Activated naive CD8-positive, alpha-beta T cell (primary cell): ENCODE data around the gene TOP3A.
"Not testable (repeated sequence)": the region's sequence is repeated elsewhere in the genome, so short reads cannot be mapped to it uniquely, and the experiment has no call there.

Experiments
- H3K27ac Mint-ChIP-seq: one replicate; pipeline ENCODE4 v1.8.0; 2021; ENCODE audit warnings: mixed read lengths
- H3K27me3 Mint-ChIP-seq: one replicate; pipeline ENCODE4 v1.8.0; 2021; ENCODE audit warnings: mixed read lengths
- H3K36me3 Mint-ChIP-seq: one replicate; pipeline ENCODE4 v1.8.0; 2021; ENCODE audit warnings: mixed read lengths
- H3K4me1 Mint-ChIP-seq: one replicate; pipeline ENCODE4 v1.8.0; 2021; ENCODE audit warnings: low read depth, mixed read lengths
- H3K4me3 Mint-ChIP-seq: one replicate; pipeline ENCODE4 v1.8.0; 2021; ENCODE audit warnings: mild to moderate bottlenecking, mixed read lengths
- H3K9me3 Mint-ChIP-seq: one replicate; pipeline ENCODE4 v1.8.0; 2021; ENCODE audit warnings: low read depth, mixed read lengths

The TOP3A gene

DNA sequence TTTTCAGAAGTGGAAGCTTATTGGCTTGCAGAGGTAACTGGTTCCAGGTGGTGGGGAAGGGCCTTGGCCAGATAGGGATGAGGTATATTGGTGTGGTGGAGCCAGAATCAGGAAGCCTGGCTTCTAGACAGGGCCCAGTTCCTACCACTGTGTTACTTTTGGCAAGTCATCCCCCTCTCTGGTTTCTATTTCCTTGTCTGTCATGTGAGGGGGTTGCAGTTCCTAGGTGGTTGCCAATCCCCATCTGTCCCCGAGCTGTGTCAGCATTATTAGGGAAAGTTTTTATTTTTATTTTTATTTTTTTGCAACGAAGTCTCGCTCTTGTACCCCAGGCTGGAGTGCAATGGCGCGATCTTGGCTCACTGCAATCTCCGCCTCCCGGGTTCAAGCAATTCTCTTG lies 3.3 kb upstream of the TOP3A start:
- Mint-ChIP-seq H3K27me3 (no peaks in the 10 kb centered on the region), H3K4me3 (peak overlapping the region; percentile 98), H3K9me3 (no peaks in the 10 kb centered on the region), H3K27ac (peak overlapping the region; percentile 72), H3K36me3 (peaks cover 13% of the 10 kb centered on the region), H3K4me1 (peaks cover 78% of the 10 kb centered on the region)

DNA sequence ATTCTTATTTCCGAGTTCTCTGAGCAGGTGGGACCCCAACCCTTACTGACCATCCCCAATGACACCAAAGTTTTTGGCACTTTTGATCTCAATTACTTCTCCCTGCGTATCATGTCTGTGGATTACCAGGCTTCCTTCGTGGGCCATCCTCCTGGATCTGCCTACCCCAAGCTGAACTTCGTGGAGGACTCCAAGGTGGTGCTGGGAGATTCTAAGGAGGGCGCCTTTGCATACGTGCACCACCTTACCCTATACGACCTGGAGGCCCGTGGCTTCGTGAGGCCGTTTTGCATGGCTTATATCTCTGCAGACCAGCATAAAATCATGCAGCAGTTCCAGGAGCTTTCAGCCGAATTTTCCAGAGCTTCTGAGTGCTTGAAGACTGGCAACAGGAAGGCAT lies 1.2 kb upstream of the TOP3A start:
- peaks cover 16% of the 10 kb centered on the region for H3K36me3 Mint-ChIP-seq
- H3K9me3 Mint-ChIP-seq, result no peaks in the 10 kb centered on the region
- peaks cover 82% of the 10 kb centered on the region for H3K4me1 Mint-ChIP-seq
- no peaks in the 10 kb centered on the region for H3K27me3 Mint-ChIP-seq
- peak overlapping the region; percentile 98 for H3K4me3 Mint-ChIP-seq
- H3K27ac Mint-ChIP-seq, result peak overlapping the region; percentile 98

DNA sequence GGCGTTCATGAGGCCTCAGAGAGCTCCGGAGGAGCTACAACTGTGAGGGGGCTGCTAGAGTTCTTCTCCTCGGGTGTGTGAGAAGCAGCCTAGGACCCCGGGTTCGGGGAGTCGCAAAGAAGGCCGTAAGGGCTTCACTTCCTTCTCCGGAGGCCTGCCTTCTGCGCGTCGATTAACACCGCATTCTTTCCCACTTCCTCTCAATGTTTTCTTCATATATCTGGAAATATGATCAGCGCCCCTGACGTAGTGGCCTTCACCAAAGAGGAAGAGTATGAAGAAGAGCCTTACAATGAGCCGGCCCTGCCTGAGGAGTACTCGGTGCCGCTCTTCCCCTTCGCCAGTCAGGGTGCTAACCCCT lies 748 bp upstream of the TOP3A start:
- Mint-ChIP-seq H3K27me3 (no peaks in the 10 kb centered on the region), H3K9me3 (no peaks in the 10 kb centered on the region), H3K4me1 (peaks cover 79% of the 10 kb centered on the region), H3K4me3 (peak overlapping the region; percentile 98), H3K27ac (peak overlapping the region; percentile 98), H3K36me3 (peaks cover 16% of the 10 kb centered on the region)

DNA sequence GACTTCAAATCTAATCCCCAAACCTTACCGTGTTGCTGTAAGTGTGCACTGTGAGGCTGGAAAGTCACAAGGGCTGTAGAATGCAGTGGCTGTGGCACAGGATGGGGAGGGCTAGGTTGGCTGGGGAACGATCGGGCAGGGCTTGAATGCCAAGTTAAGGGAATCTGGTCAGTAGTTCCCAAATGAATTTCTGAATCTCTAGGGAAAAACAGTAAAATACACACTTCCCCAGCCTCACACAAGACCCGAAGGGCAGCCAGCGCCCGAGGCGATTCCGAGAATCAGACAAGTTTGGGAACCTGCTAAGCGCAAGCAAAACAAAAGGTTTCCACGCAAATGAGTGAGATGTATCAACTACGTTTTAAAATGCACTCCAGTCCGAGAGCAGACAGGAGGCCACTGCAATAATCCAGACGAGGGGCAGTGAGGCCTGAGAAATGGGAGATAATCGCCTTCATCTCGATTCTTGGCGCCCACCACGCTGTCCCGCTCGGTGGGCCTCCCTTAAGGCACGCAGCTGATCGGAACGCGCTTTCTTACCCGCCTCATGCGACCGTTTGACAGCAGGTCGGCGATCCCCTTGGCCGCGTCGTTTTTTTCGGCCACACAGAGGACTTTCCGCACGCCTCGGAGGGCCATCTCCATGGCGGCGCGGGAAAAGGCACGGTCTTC lies 599 bp downstream of the TOP3A start:
- Mint-ChIP-seq H3K36me3 (peaks cover 16% of the 10 kb centered on the region), H3K4me3 (peak overlapping the region; percentile 98), H3K27ac (peak overlapping the region; percentile 98), H3K27me3 (no peaks in the 10 kb centered on the region), H3K9me3 (no peaks in the 10 kb centered on the region), H3K4me1 (peaks cover 71% of the 10 kb centered on the region)

DNA sequence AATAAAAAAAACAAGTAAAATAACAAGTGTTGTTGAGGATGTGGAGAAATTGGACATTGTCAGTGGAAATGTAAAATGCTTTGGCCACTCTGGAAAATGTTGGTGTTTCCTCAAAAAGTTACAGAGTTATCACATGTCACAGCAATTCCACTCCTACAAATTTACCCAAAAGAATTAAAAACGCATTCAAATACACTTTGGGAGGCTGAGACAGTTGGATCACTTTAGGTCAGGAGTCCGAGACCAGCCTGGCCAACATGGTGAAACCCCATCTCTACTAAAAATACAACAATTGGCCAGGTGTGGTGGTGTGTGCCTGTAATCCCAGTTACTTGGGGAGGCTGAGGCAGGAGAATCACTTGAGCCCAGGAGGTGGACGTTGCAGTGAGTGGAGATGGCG lies 5.6 kb downstream of the TOP3A start:
- H3K27ac Mint-ChIP-seq, result no peak overlapping the region
- no peaks in the 10 kb centered on the region for H3K9me3 Mint-ChIP-seq
- peaks cover 11% of the 10 kb centered on the region for H3K36me3 Mint-ChIP-seq
- H3K4me1 Mint-ChIP-seq, result peaks cover 34% of the 10 kb centered on the region
- H3K4me3 Mint-ChIP-seq, result no peak overlapping the region
- no peaks in the 10 kb centered on the region for H3K27me3 Mint-ChIP-seq

DNA sequence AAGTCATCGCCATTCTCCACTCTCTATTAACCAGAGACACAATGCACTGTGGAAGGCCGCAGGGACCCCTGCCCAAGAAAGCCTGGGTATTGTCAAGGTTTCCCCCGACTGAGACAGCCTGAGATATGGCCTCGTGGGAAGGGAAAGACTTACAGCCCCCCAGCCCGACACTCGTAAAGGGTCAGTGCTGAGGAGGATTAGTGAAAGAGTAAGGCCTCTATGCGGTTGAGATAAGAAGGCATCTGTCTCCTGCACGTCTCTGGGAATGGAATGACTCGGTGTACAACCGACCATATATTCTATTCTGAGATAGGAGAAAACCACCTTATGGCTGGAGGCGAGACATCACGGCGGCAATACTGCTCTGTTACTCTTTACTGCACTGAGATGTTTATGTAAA lies 11.6 kb downstream of the TOP3A start:
- not testable (repeated sequence) for H3K27me3 Mint-ChIP-seq, H3K4me3 Mint-ChIP-seq, H3K27ac Mint-ChIP-seq, H3K9me3 Mint-ChIP-seq, H3K36me3 Mint-ChIP-seq, H3K4me1 Mint-ChIP-seq

DNA sequence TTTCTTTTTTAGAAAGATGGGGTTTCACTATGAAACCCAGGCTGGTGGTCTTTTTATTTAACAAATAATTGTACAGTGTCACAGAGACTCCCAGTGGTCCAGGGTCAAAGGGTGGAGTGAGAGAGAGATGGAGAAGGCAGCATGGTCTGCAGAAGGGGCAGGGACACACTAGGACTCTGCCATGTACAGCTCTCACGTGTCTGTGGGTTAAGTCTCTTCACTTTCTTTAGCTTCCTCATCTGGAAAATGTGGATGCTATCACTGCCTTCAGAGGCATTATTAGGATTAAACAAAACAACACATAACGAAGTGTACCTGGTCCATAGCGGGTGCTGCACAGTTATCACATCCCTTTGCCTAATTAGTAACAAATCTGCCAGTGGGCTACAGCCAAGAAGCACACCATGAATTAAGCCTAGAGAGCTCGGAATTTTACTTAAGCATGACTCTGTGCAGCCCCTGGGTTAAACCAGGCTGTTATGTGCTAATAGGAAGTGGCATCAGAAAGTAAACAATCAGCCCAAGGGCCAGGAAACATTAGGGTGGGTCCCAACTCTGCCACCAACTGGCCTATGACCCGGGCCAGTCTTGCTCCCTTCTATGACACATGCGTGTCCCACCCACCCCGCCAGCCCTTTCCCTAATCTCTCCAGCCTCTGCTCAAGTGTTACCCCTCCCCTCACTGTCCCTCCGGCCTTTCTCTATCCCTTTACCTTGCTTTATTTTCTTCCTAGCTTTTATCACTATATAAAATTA lies 13.9 kb downstream of the TOP3A start:
- no peaks in the 10 kb centered on the region for H3K9me3 Mint-ChIP-seq
- H3K27ac Mint-ChIP-seq, result no peak overlapping the region
- no peaks in the 10 kb centered on the region for H3K4me1 Mint-ChIP-seq
- no peak overlapping the region for H3K4me3 Mint-ChIP-seq
- H3K27me3 Mint-ChIP-seq, result no peaks in the 10 kb centered on the region
- peaks cover 8% of the 10 kb centered on the region for H3K36me3 Mint-ChIP-seq

DNA sequence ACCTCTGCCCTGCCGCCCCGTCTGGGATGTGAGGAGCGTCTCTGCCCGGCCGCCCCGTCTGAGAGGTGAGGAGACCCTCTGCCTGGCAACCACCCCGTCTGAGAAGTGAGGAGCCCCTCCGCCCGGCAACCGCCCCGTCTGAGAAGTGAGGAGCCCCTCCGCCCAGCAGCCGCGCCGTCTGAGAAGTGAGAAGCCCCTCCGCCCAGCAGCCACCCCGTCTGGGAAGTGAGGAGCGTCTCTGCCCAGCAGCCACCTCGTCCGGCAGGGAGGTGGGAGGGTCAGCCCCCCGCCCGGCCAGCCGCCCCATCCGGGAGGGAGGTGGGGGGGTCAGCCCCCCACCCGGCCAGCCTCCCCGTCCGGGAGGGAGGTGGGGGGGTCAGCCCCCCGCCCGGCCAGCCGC lies 16.7 kb downstream of the TOP3A start:
- H3K9me3 Mint-ChIP-seq, H3K4me1 Mint-ChIP-seq, H3K27me3 Mint-ChIP-seq, H3K27ac Mint-ChIP-seq, H3K4me3 Mint-ChIP-seq: not testable (repeated sequence)
- H3K36me3 Mint-ChIP-seq, result peaks cover 11% of the 10 kb centered on the region

DNA sequence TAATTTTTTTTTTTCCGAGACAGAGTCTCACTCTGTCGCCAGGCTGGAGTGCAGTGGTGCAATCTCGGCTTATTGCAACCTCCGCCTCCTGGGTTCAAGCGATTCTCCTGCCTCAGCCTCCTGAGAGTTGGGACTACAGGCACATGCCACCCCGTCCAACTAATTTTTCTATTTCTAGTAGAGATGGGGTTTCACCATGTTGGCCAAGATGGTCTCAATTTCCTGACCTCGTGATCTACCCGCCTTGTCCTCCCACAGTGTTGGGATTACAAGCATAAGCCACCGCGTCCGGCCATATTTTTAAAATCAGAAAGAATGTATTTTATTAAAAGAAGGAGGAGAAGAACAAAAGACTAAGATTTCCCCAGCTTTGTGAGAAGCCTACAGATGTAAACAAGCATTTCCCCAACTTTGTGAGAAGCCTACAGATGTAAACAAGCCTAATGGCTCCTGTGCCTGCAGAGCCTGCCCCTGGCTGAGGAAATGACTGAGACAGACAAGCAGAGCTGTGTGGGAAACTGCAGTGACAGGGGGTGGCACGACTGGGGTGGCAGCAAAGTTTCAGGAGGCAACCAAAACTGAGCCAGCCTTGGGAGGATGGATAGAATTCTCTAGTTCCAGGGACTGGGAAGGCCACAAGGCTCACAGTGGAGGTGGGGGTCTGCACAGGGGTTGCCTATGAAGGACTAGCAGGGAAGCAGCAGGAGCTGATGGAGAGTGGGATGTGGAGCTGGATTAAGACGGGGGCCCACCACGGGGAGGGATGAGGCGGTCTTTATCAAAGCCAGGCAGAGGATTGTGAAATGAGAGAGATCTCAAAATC lies 22.9 kb downstream of the TOP3A start:
- Mint-ChIP-seq H3K4me3 (no peak overlapping the region), H3K27me3 (no peaks in the 10 kb centered on the region), H3K4me1 (no peaks in the 10 kb centered on the region), H3K27ac (no peak overlapping the region), H3K9me3 (no peaks in the 10 kb centered on the region), H3K36me3 (peaks cover 3% of the 10 kb centered on the region)

DNA sequence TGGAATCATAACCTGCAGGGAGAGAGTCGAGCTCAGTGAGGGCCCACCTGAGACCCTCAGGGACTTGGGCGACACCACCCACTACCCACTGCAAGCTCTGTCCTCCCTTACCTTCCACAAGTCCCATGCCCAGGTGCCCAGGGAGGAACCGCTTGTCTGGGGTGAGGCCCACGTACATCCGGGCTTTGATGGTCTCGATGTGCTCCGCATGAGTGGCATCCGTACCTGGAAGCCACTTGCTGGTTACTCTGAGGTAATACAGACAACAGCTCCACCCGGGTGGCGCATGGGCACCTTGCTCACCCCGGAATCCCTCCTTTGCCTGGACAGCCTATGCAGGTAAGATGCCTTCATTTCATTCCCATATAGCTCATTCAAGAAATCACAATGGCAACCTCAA lies 29.5 kb downstream of the TOP3A start:
- H3K4me3 Mint-ChIP-seq, result no peak overlapping the region
- H3K27me3 Mint-ChIP-seq, result no peaks in the 10 kb centered on the region
- no peaks in the 10 kb centered on the region for H3K4me1 Mint-ChIP-seq
- H3K36me3 Mint-ChIP-seq, result peaks cover 3% of the 10 kb centered on the region
- H3K9me3 Mint-ChIP-seq, result no peaks in the 10 kb centered on the region
- H3K27ac Mint-ChIP-seq, result no peak overlapping the region

DNA sequence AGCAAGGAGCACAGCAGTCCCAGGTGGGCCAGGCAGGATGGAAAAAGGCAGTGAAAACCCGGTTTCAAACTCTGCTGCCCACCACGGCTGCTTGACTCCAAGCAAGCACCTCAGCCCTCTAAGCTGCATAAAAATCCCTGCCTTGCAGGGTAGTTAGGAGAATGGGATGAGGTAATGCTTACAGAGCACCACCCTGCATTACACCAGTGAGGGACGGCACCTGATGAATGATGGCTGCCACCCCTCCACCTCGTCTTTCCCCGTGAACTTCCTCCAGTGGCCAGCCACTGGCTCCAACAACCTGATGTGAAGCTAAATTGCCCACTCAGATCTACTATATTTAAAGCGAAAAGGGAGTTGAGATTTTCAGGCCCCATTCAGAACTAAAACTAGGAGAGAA lies 33.0 kb downstream of the TOP3A start:
- no peaks in the 10 kb centered on the region for H3K4me1 Mint-ChIP-seq
- H3K27me3 Mint-ChIP-seq, result no peaks in the 10 kb centered on the region
- H3K36me3 Mint-ChIP-seq, result peaks cover 3% of the 10 kb centered on the region
- no peaks in the 10 kb centered on the region for H3K9me3 Mint-ChIP-seq
- no peak overlapping the region for H3K27ac Mint-ChIP-seq
- H3K4me3 Mint-ChIP-seq, result no peak overlapping the region

DNA sequence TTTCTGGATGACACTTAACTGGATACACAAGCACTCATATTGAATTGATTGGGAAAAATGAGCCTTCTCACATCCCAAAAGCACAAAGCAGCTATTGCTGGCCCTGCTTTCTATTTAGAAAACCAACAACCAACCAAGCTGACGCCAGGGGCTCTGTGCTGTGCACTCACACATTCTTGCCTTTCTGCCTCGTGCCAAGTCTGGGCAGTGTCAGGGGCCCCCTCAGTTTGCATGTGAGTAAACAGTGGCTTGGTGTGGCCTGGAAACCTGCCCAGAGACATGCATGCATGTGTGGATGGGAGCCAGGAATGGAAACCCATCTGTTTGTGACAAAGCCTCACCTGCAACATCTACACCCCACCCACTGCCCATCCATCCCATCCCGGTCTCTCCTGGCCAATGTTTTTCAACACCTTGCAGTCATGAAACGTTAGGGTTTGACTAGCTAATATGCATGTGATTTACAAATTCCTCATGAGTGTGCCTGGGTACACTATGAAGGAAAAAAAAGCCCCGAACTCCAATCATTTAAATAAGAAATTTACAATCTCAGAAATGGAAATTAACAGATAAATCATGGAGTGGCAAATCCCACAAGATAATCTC lies 33.9 kb downstream of the TOP3A start:
- no peaks in the 10 kb centered on the region for H3K27me3 Mint-ChIP-seq
- H3K4me1 Mint-ChIP-seq, result no peaks in the 10 kb centered on the region
- no peak overlapping the region for H3K4me3 Mint-ChIP-seq
- H3K36me3 Mint-ChIP-seq, result peaks cover 3% of the 10 kb centered on the region
- H3K9me3 Mint-ChIP-seq, result no peaks in the 10 kb centered on the region
- H3K27ac Mint-ChIP-seq, result no peak overlapping the region

DNA sequence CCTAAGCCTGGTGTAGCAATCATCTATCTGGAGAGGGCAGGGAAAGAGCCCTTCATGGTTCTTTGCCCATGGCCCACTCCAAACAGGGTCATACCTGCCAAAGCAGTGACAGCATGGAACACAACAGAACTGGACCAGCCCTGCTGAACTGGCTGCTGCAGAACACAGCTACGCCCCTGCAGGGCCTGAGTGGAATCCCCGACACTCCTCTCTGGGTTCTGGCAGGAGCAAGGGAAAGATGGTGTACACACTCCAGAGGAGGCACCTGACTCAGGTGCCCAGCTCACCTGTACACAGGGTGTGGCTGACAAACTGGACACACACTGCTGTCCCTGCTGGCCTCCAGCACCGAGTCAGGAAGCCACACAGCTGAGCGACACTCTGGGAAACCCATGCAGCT lies 34.5 kb downstream of the TOP3A start:
- H3K36me3 Mint-ChIP-seq, result peaks cover 3% of the 10 kb centered on the region
- H3K27me3 Mint-ChIP-seq, result no peaks in the 10 kb centered on the region
- no peaks in the 10 kb centered on the region for H3K9me3 Mint-ChIP-seq
- H3K4me3 Mint-ChIP-seq, result no peak overlapping the region
- no peaks in the 10 kb centered on the region for H3K4me1 Mint-ChIP-seq
- H3K27ac Mint-ChIP-seq, result no peak overlapping the region

DNA sequence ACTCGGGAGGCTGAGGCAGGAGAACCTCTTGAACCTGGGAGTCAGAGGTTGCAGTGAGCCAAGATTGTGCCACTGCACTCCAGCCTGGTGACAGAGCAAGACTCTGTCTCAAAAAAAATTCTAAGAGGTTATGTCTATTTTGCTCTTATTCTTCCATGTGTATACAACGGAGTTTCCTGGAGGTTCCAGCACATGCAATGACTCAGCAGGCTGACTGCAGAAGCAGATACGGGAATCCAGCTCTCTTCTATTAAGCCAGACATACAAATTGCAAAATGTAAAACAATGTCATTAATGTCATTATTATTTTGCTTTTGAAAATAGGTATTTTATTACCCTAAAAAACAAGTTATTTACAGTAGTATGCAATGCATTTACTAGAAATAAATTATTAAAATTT lies 35.9 kb downstream of the TOP3A start:
- H3K4me3 Mint-ChIP-seq, result no peak overlapping the region
- no peaks in the 10 kb centered on the region for H3K4me1 Mint-ChIP-seq
- peaks cover 3% of the 10 kb centered on the region for H3K36me3 Mint-ChIP-seq
- no peak overlapping the region for H3K27ac Mint-ChIP-seq
- no peaks in the 10 kb centered on the region for H3K27me3 Mint-ChIP-seq
- no peaks in the 10 kb centered on the region for H3K9me3 Mint-ChIP-seq

DNA sequence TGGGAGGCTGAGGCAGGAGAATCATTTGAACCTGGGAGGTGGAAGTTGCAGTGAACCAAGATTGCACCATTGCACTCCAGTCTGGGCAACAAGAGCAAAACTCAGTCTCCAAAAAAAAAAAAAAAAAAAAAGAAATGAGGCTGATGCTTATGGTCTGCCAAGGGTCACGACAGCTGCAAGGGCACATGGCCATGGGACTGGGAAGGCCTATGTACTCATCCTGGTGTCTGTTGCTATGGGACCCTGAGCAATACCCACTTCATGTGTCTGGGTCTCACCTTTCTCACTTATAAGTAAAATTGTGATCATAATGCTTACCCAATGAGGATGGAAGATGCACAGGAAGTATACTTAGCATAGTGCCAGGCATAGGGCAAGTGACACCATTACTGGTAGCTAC lies 37.7 kb downstream of the TOP3A start:
- Mint-ChIP-seq H3K36me3 (no peaks in the 10 kb centered on the region), H3K4me1 (no peaks in the 10 kb centered on the region), H3K27me3 (no peaks in the 10 kb centered on the region), H3K4me3 (no peak overlapping the region), H3K9me3 (no peaks in the 10 kb centered on the region), H3K27ac (no peak overlapping the region)
